ENCODE results near the gene PRDM16.

- TF ChIP-seq, protein P1, sequence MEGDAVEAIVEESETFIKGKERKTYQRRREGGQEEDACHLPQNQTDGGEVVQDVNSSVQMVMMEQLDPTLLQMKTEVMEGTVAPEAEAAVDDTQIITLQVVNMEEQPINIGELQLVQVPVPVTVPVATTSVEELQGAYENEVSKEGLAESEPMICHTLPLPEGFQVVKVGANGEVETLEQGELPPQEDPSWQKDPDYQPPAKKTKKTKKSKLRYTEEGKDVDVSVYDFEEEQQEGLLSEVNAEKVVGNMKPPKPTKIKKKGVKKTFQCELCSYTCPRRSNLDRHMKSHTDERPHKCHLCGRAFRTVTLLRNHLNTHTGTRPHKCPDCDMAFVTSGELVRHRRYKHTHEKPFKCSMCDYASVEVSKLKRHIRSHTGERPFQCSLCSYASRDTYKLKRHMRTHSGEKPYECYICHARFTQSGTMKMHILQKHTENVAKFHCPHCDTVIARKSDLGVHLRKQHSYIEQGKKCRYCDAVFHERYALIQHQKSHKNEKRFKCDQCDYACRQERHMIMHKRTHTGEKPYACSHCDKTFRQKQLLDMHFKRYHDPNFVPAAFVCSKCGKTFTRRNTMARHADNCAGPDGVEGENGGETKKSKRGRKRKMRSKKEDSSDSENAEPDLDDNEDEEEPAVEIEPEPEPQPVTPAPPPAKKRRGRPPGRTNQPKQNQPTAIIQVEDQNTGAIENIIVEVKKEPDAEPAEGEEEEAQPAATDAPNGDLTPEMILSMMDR (IDR thresholded peaks at IDR 0.05): no peak
- no peak for TF ChIP-seq POLR2A (IDR thresholded peaks at IDR 0.05)
These were observed 17.4 kb upstream of the PRDM16 start for GRCh38 chr1:3051270-3052268.

All from testis (tissue), 2 donors.